ENCODE results near the gene PROZ. TPM values are rescaled to one million over a fixed set of nuclear protein-coding genes. Genes with fewer than 3 reads are reported as not detected.

Gene PROZ
- total and polyA plus RNA-seq, 9 of the 15 experiments (the other 6 are each of a cell fraction or from before 2014, with no cell fraction given) = not detected

DNA sequence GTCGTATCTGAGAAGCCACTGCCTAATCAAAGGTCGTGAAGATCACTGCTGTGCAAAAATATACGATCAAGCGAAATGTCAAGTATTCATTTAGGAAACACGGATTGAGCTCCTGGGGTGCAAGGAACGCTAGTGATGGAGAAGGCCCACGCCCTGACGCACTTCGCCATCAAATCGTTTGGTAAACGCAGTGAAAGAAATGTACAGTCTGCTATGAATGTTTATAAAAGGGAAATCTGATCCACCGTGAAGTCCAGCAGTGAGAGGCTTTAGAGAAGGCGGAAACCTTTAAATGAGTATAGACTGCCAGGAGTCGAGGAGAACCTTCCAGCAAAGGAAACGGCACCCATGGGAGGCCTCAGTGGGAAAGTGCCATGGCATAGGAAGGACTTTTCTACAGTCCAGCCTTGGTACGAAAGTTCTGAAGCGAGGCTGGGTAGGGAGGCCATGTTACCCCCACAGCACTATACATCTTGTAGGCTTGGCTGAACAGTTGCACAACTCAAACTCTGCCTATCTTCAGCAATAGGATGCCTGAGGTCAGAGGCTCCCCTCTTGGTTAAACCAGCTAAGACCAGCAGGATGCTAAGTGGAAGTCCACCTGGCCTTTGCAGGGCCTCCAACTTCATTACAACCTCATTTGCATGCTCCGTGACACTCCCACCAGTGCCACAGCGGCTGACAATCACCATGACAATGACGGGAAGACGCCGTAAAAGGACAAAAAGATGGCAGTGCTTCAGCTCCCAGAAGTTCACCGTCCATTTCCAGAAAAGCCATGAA lies 29.6 kb downstream of the PROZ start:
- ChIA-PET POLR2A (no interaction called here), CTCF (ENCODE audit: low intra/inter-chr PET ratio) (no interaction called here)
- 87% methylated on average over 21 of the region's 23 CpGs for WGBS (ENCODE audit: insufficient coverage, low coverage, missing lambda C conversion rate)
- Histone ChIP-seq H4K20me1 (replicated peaks; ENCODE audit: control insufficient read depth, insufficient read depth, low read length) (peaks cover 4% of the 10 kb centered on the region; the same call in 1 of the 2 replicates), H3K27ac (ENCODE audit: extremely low read depth, low read depth, low read length) (no peak overlapping the region; the same call in 2 of the 3 replicates), H2AFZ (ENCODE audit: low read depth, low read length) (no peak overlapping the region), H3K9me1 (ENCODE audit: control insufficient read depth, insufficient read depth, low read length) (no peaks in the 10 kb centered on the region), H3K27me3 (ENCODE audit: control insufficient read depth in 2 of 2, insufficient read depth in 2 of 2, low read length in 2 of 2) (no peaks in the 10 kb centered on the region), H3K36me3 (ENCODE audit: control insufficient read depth, insufficient read depth, low read length) (peaks cover 89% of the 10 kb centered on the region), H3K9ac (ENCODE audit: insufficient read depth in 1 of 2, low read depth in 2 of 2, low read length in 2 of 2) (no peak overlapping the region), H3K4me3 (no peak overlapping the region), H3K9me3 (replicated peaks; ENCODE audit: control insufficient read depth, insufficient read depth, low read depth, low read length) (no peaks in the 10 kb centered on the region), H3K4me1 (replicated peaks in 1 of 2; ENCODE audit: control insufficient read depth in 2 of 2, insufficient read depth in 2 of 2, low read length in 2 of 2) (peaks cover 0 to 3% of the 10 kb centered on the region in 2 experiments; a peak in 1 of 5 replicates), H3K79me2 (ENCODE audit: control insufficient read depth, insufficient read depth, low read length) (peaks cover 9% of the 10 kb centered on the region; the same call in 2 of the 3 replicates), H3K4me2 (ENCODE audit: insufficient read depth, low read length) (no peak overlapping the region)
- no TSS peak for BruUV-seq (replicated peaks)
- in situ Hi-C loops (cut with MboI) = no loop called here
- no peak for ATAC-seq
- intact Hi-C loops (cut with micrococcal nuclease) = no loop called here
- DNase-seq (ENCODE audit: extremely low read depth in 1 of 4, low spot score in 3 of 4) = no peak
- FAIRE-seq = no peak
- TF ChIP-seq ZZZ3 (IDR thresholded peaks at IDR 0.05) (no peak), RBM17 (IDR thresholded peaks at IDR 0.05; ENCODE audit: borderline replicate concordance, low read depth, low read length) (no peak), TAF9B (IDR thresholded peaks at IDR 0.05; ENCODE audit: partially characterized antibody) (no peak), ZBTB8A (IDR thresholded peaks at IDR 0.05; ENCODE audit: partially characterized antibody) (no peak), LARP7 (IDR thresholded peaks at IDR 0.05) (no peak), TEAD2 (tag; IDR thresholded peaks at IDR 0.05) (no peak), ILK (tag; IDR thresholded peaks at IDR 0.05; ENCODE audit: borderline replicate concordance, low read depth) (no peak), HCFC1 (IDR thresholded peaks at IDR 0.05; ENCODE audit: low read depth, low read length) (no peak), ZC3H8 (IDR thresholded peaks at IDR 0.05) (no peak)
- TF ChIP-seq, protein P1, sequence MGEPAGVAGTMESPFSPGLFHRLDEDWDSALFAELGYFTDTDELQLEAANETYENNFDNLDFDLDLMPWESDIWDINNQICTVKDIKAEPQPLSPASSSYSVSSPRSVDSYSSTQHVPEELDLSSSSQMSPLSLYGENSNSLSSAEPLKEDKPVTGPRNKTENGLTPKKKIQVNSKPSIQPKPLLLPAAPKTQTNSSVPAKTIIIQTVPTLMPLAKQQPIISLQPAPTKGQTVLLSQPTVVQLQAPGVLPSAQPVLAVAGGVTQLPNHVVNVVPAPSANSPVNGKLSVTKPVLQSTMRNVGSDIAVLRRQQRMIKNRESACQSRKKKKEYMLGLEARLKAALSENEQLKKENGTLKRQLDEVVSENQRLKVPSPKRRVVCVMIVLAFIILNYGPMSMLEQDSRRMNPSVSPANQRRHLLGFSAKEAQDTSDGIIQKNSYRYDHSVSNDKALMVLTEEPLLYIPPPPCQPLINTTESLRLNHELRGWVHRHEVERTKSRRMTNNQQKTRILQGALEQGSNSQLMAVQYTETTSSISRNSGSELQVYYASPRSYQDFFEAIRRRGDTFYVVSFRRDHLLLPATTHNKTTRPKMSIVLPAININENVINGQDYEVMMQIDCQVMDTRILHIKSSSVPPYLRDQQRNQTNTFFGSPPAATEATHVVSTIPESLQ (CRISPR knock-in tag; IDR thresholded peaks at IDR 0.05) = no peak
- TF ChIP-seq, protein P2, sequence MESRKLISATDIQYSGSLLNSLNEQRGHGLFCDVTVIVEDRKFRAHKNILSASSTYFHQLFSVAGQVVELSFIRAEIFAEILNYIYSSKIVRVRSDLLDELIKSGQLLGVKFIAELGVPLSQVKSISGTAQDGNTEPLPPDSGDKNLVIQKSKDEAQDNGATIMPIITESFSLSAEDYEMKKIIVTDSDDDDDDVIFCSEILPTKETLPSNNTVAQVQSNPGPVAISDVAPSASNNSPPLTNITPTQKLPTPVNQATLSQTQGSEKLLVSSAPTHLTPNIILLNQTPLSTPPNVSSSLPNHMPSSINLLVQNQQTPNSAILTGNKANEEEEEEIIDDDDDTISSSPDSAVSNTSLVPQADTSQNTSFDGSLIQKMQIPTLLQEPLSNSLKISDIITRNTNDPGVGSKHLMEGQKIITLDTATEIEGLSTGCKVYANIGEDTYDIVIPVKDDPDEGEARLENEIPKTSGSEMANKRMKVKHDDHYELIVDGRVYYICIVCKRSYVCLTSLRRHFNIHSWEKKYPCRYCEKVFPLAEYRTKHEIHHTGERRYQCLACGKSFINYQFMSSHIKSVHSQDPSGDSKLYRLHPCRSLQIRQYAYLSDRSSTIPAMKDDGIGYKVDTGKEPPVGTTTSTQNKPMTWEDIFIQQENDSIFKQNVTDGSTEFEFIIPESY (CRISPR knock-in tag; IDR thresholded peaks at IDR 0.05) = no peak
- TF ChIP-seq, protein P3, sequence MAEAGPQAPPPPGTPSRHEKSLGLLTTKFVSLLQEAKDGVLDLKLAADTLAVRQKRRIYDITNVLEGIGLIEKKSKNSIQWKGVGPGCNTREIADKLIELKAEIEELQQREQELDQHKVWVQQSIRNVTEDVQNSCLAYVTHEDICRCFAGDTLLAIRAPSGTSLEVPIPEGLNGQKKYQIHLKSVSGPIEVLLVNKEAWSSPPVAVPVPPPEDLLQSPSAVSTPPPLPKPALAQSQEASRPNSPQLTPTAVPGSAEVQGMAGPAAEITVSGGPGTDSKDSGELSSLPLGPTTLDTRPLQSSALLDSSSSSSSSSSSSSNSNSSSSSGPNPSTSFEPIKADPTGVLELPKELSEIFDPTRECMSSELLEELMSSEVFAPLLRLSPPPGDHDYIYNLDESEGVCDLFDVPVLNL (CRISPR knock-in tag; IDR thresholded peaks at IDR 0.05; ENCODE audit: low read depth) = no peak

All from K562 (cell line).